Measurements from ENCODE around the gene GGA2. TPM values are rescaled to one million over a fixed set of nuclear protein-coding genes. Genes with fewer than 3 reads are reported as not detected.

Gene GGA2
- total RNA-seq, 2 donors from 2014 or later: 75.7 to 105 TPM

GRCh38 chr16:23476289-23476688 is 34.0 kb downstream of the GGA2 start:
- Histone ChIP-seq H3K9me3 (no peaks in the 10 kb centered on the region), H3K4me3 (no peak overlapping the region), H3K27ac (no peak overlapping the region), H3K27me3 (replicated peaks; ENCODE audit: insufficient read depth) (no peaks in the 10 kb centered on the region), H3K36me3 (peaks cover 15 to 31% of the 10 kb centered on the region in 2 donors), H3K4me1 (replicated peaks) (no peaks in the 10 kb centered on the region)
- TF ChIP-seq POLR2AphosphoS5 (IDR thresholded peaks at IDR 0.05) (no peak), CTCF (IDR thresholded peaks at IDR 0.05) (no peak), POLR2A (IDR thresholded peaks at IDR 0.05) (no peak)
- 87% methylated on average over 1 of the region's 1 CpG for WGBS
- DNase-seq (ENCODE audit: low spot score): no peak
- intact Hi-C loops (cut with DNase I): no loop called here

GRCh38 chr16:23469814-23470213 is 40.5 kb downstream of the GGA2 start:
- no peak for TF ChIP-seq POLR2A (IDR thresholded peaks at IDR 0.05)
- TF ChIP-seq CTCF (IDR thresholded peaks at IDR 0.05): no peak
- TF ChIP-seq POLR2AphosphoS5 (IDR thresholded peaks at IDR 0.05): peak; percentile 61
- DNase-seq (ENCODE audit: low spot score): peak; percentile 50
- Histone ChIP-seq H3K27me3 (replicated peaks; ENCODE audit: insufficient read depth) (no peaks in the 10 kb centered on the region), H3K9me3 (no peaks in the 10 kb centered on the region), H3K27ac (no peak overlapping the region), H3K4me3 (no peak overlapping the region), H3K4me1 (replicated peaks) (no peaks in the 10 kb centered on the region), H3K36me3 (peaks cover 6 to 21% of the 10 kb centered on the region in 2 donors)
- intact Hi-C loops (cut with DNase I): no loop called here
- 48% methylated on average over 6 of the region's 6 CpGs for WGBS

GRCh38 chr16:23466162-23466885 is 44.0 kb downstream of the GGA2 start:
- 88% methylated on average over 4 of the region's 4 CpGs for WGBS
- no peak overlapping the region for H3K27ac ChIP-seq
- peaks cover 6 to 21% of the 10 kb centered on the region in 2 donors for H3K36me3 ChIP-seq
- no peak overlapping the region for H3K4me3 ChIP-seq
- intact Hi-C loops (cut with DNase I): no loop called here
- no peaks in the 10 kb centered on the region for H3K27me3 ChIP-seq (replicated peaks; ENCODE audit: insufficient read depth)
- H3K9me3 ChIP-seq: no peaks in the 10 kb centered on the region
- TF ChIP-seq POLR2A (IDR thresholded peaks at IDR 0.05) (no peak), POLR2AphosphoS5 (IDR thresholded peaks at IDR 0.05) (no peak), CTCF (IDR thresholded peaks at IDR 0.05) (no peak)
- DNase-seq (ENCODE audit: low spot score): no peak
- H3K4me1 ChIP-seq (replicated peaks): no peaks in the 10 kb centered on the region

- Histone ChIP-seq H3K27ac (no peak overlapping the region), H3K4me1 (replicated peaks) (no peaks in the 10 kb centered on the region), H3K36me3 (peaks cover 6 to 20% of the 10 kb centered on the region in 2 donors), H3K9me3 (no peaks in the 10 kb centered on the region), H3K27me3 (replicated peaks; ENCODE audit: insufficient read depth) (no peaks in the 10 kb centered on the region), H3K4me3 (no peak overlapping the region)
- 100% methylated on average over 2 of the region's 2 CpGs for WGBS
- TF ChIP-seq CTCF (IDR thresholded peaks at IDR 0.05) (no peak), POLR2A (IDR thresholded peaks at IDR 0.05) (no peak), POLR2AphosphoS5 (IDR thresholded peaks at IDR 0.05) (no peak)
- DNase-seq (ENCODE audit: low spot score): no peak
- intact Hi-C loops (cut with DNase I): no loop called here
These were observed 45.1 kb downstream of the GGA2 start for GRCh38 chr16:23465179-23465578.

- H3K27me3 ChIP-seq (replicated peaks; ENCODE audit: insufficient read depth): no peaks in the 10 kb centered on the region
- DNase-seq (ENCODE audit: low spot score): no peak
- peak overlapping the region in 1 of 2 donors; percentile 8 for H3K27ac ChIP-seq
- no peaks in the 10 kb centered on the region for H3K9me3 ChIP-seq
- H3K4me1 ChIP-seq (replicated peaks): no peaks in the 10 kb centered on the region
- WGBS: 40% methylated on average over 1 of the region's 1 CpG
- H3K36me3 ChIP-seq: peaks cover 6 to 11% of the 10 kb centered on the region in 2 donors
- TF ChIP-seq POLR2A (IDR thresholded peaks at IDR 0.05) (no peak), POLR2AphosphoS5 (IDR thresholded peaks at IDR 0.05) (no peak), CTCF (IDR thresholded peaks at IDR 0.05) (no peak)
- H3K4me3 ChIP-seq: no peak overlapping the region
- intact Hi-C loops (cut with DNase I): no loop called here
These were observed 46.1 kb downstream of the GGA2 start for GRCh38 chr16:23464196-23464595.
